ENCODE results near the gene SLX4IP. TPM values are rescaled to one million over a fixed set of nuclear protein-coding genes. Genes with fewer than 3 reads are reported as not detected.

Gene SLX4IP
- total and polyA plus RNA-seq, 2 donors (not counting 1 experiment from before 2014, with no cell fraction given): 2.0 to 8.1 TPM

GRCh38 chr20:10635476-10636208, 200.5 kb downstream of the SLX4IP start:
- H3K9me3 Mint-ChIP-seq (ENCODE audit: insufficient read depth): no peaks in the 10 kb centered on the region
- WGBS (ENCODE audit: insufficient coverage): 100% methylated on average over 3 of the region's 5 CpGs

More at GRCh38 chr20:10635476-10636208, 200.5 kb downstream of the SLX4IP start:
- H3K4me2 ChIP-seq (replicated peaks; ENCODE audit: low read depth, low read length, poor library complexity, severe bottlenecking): no peak overlapping the region
- POLR2A ChIA-PET: no interaction called here
- Mint-ChIP-seq H3K27ac (no peak overlapping the region), H3K27me3 (no peaks in the 10 kb centered on the region), H3K4me1 (peaks cover 23% of the 10 kb centered on the region), H3K4me3 (no peak overlapping the region)
- CTCF ChIA-PET: no interaction called here
- H3K36me3 ChIP-seq (replicated peaks in 1 of 2; ENCODE audit: control extremely low read depth in 1 of 2, control insufficient read depth in 1 of 2, extremely low read depth in 1 of 2, insufficient read depth in 2 of 2, low read length in 1 of 2): no peaks in the 10 kb centered on the region
- ATAC-seq (ENCODE audit: low read depth): no peak
- no peak overlapping the region for H2AFZ ChIP-seq (ENCODE audit: insufficient read depth, low read depth, low read length, poor library complexity, severe bottlenecking)
- no peak overlapping the region for H3K9ac ChIP-seq (ENCODE audit: low read length)
- intact Hi-C loops (cut with micrococcal nuclease): no loop called here
- H3K4me3 ChIP-seq (ENCODE audit: control extremely low read depth in 1 of 5, extremely low read depth in 1 of 5, insufficient read depth in 1 of 5, low read depth in 2 of 5, low read length in 4 of 5): no peak overlapping the region
- TF ChIP-seq EZH2 (IDR thresholded peaks at IDR 0.05; ENCODE audit: borderline replicate concordance, insufficient read depth, low read depth, low read length, poor library complexity, severe bottlenecking) (no peak), CTCF (IDR thresholded peaks at IDR 0.05) (no peak)
- H3K27me3 ChIP-seq (replicated peaks in 1 of 4; ENCODE audit: control extremely low read depth in 1 of 4, control insufficient read depth in 3 of 4, insufficient read depth in 4 of 4, low read length in 3 of 4): no peaks in the 10 kb centered on the region
- no peak for DNase-seq
- H3K4me1 ChIP-seq (ENCODE audit: control insufficient read depth in 2 of 2, insufficient read depth in 2 of 2, low read length in 2 of 2): peaks cover 16 to 19% of the 10 kb centered on the region in 2 donors
- H3K79me2 ChIP-seq (ENCODE audit: control insufficient read depth, insufficient read depth, low read length): no peaks in the 10 kb centered on the region
- H3K27ac ChIP-seq (ENCODE audit: low read length in 2 of 2): no peak overlapping the region
- H4K20me1 ChIP-seq (ENCODE audit: control insufficient read depth, insufficient read depth, low read length, poor library complexity, severe bottlenecking): no peaks in the 10 kb centered on the region
- H3K9me3 ChIP-seq (ENCODE audit: control extremely low read depth in 1 of 3, control insufficient read depth in 2 of 3, insufficient read depth in 1 of 3, low read length in 2 of 3): no peaks in the 10 kb centered on the region

All from B cell (primary cell).